Breast epithelium (tissue), 4 donors: ENCODE data around the gene PPT2. TPM values are rescaled to one million over a fixed set of nuclear protein-coding genes. Genes with fewer than 3 reads are reported as not detected.

Source experiments
- DNase-seq, 2 donors: peaks; one replicate each; pipeline ENCODE4 v3.0.0-alpha.2; 2019; ENCODE audit warnings: low spot score in 2 of 2
- H3K27ac ChIP-seq, 2 donors: fragments of 200-600 bp; sonication (generic) in 1 of 2; one replicate each; pipeline ENCODE4 v1.5.1; 2016 to 2019; ENCODE audit warnings: mild to moderate bottlenecking in 1 of 2
- H3K27me3 ChIP-seq, 2 donors: fragments of 200-600 bp; sonication (generic) in 1 of 2; one replicate each; pipeline versions ENCODE4 v1.5.1 to v1.6.0; 2017 to 2019; ENCODE audit warnings: control low read depth in 1 of 2, mild to moderate bottlenecking in 1 of 2
- H3K36me3 ChIP-seq: fragments of 200-600 bp; one replicate; pipeline ENCODE4 v1.5.1; 2019
- H3K4me1 ChIP-seq, 2 donors: fragments of 200-600 bp; sonication (generic); one replicate each; pipeline ENCODE4 v1.5.1; 2016 to 2019; ENCODE audit warnings: control low read depth in 1 of 2
- H3K4me3 ChIP-seq, 3 donors: fragments of 200-600 bp; sonication (generic); 1 replicate in 2 of 3; 2 replicates in 1 of 3; pipeline ENCODE4 v1.5.1; 2016 to 2019; ENCODE audit warnings: mild to moderate bottlenecking in 3 of 3, moderate library complexity in 2 of 3
- H3K9me3 ChIP-seq, 2 donors: fragments of 200-600 bp; sonication (generic) in 1 of 2; one replicate each; pipeline ENCODE4 v1.5.1; 2016 to 2019; ENCODE audit warnings: control low read depth in 1 of 2
- CTCF ChIP-seq, 3 donors: fragments of 450-650 bp; IDR thresholded peaks; one replicate each; pipeline ENCODE4 v1.5.1; 2016 to 2017; ENCODE audit warnings: antibody characterized with exemption in 3 of 3, mild to moderate bottlenecking in 3 of 3, moderate library complexity in 3 of 3
- POLR2A ChIP-seq: fragments of 450-650 bp; IDR thresholded peaks from one replicate; pipeline ENCODE4 v1.6.1; 2016; ENCODE audit warnings: antibody characterized with exemption, mild to moderate bottlenecking, moderate library complexity
- POLR2AphosphoS5 ChIP-seq, 3 donors: sonication (generic); formaldehyde crosslinking; IDR thresholded peaks; one replicate each; pipeline ENCODE4 v1.6.1; 2017; ENCODE audit warnings: antibody characterized with exemption in 3 of 3
- intact Hi-C: fragments of 100-400 bp; cut with DNase I; formaldehyde crosslinking; loops from one replicate; pipeline ENCODE4 v1.15.1; 2023; ENCODE audit warnings: low total_unique reads
- total RNA-seq, 3 donors: library from RNA; depleted of rRNA; stranded (reverse); fragments of >200 nt; gene quantifications; one replicate each; pipeline ENCODE4 v1.1.0, GENCODE V29; 2016

PPT2 gene
- total RNA-seq, 3 donors from 2014 or later: 18.4 to 59.6 (median 28.5) TPM

- Histone ChIP-seq H3K9me3 (no peaks in the 10 kb centered on the region), H3K4me1 (peaks cover 0 to 11% of the 10 kb centered on the region in 2 donors), H3K27ac (peak overlapping the region; percentile 89 to 98), H3K27me3 (no peaks in the 10 kb centered on the region), H3K4me3 (peak overlapping the region; percentile 76 to 84 (median 82)), H3K36me3 (no peaks in the 10 kb centered on the region)
- intact Hi-C loops: no loop called here
- peak; percentile 61 to 69 for DNase-seq
- no peak for TF ChIP-seq POLR2AphosphoS5 (IDR thresholded peaks at IDR 0.05)
- TF ChIP-seq POLR2A: no peak
- peak; percentile 39 to 70 (median 50) for TF ChIP-seq CTCF (IDR thresholded peaks at IDR 0.05)
Measured at GRCh38 chr6:32154514-32155161, 697 bp downstream of the PPT2 start.

GRCh38 chr6:32156891-32157290, 3.0 kb downstream of the PPT2 start:
- peaks cover 0 to 11% of the 10 kb centered on the region in 2 donors for H3K4me1 ChIP-seq
- H3K4me3 ChIP-seq: no peak overlapping the region
- no peak overlapping the region for H3K27ac ChIP-seq
- H3K27me3 ChIP-seq: no peaks in the 10 kb centered on the region
- no peaks in the 10 kb centered on the region for H3K9me3 ChIP-seq
- intact Hi-C loops: no loop called here
- no peak for DNase-seq
- no peaks in the 10 kb centered on the region for H3K36me3 ChIP-seq
- no peak for TF ChIP-seq POLR2AphosphoS5 (IDR thresholded peaks at IDR 0.05)
- TF ChIP-seq CTCF (IDR thresholded peaks at IDR 0.05): no peak
- no peak for TF ChIP-seq POLR2A

- Histone ChIP-seq H3K4me3 (no peak overlapping the region), H3K9me3 (no peaks in the 10 kb centered on the region), H3K4me1 (peaks cover 0 to 11% of the 10 kb centered on the region in 2 donors), H3K27me3 (no peaks in the 10 kb centered on the region), H3K36me3 (no peaks in the 10 kb centered on the region), H3K27ac (no peak overlapping the region)
- DNase-seq: no peak
- intact Hi-C loops: no loop called here
- TF ChIP-seq CTCF (IDR thresholded peaks at IDR 0.05) (no peak), POLR2A (no peak), POLR2AphosphoS5 (IDR thresholded peaks at IDR 0.05) (no peak)
Measured at GRCh38 chr6:32158052-32158451, 4.1 kb downstream of the PPT2 start.

GRCh38 chr6:32163559-32164258, 9.8 kb downstream of the PPT2 start:
- no peak for TF ChIP-seq POLR2AphosphoS5 (IDR thresholded peaks at IDR 0.05)
- TF ChIP-seq POLR2A: no peak
- no peak for TF ChIP-seq CTCF (IDR thresholded peaks at IDR 0.05)
- intact Hi-C loops: no loop called here
- DNase-seq: no peak
- Histone ChIP-seq H3K36me3 (no peaks in the 10 kb centered on the region), H3K4me1 (no peaks in the 10 kb centered on the region), H3K4me3 (no peak overlapping the region), H3K27me3 (no peaks in the 10 kb centered on the region), H3K9me3 (no peaks in the 10 kb centered on the region), H3K27ac (peak overlapping the region; percentile 2 to 61)

- intact Hi-C loops: no loop called here
- H3K27ac ChIP-seq: peak within 1 kb of the TSS; percentile 2 to 61
Measured at GRCh38 chr6:32164295-32164694, 10.4 kb downstream of the PPT2 start, which contains the start of gene EGFL8. Gene EGFL8, plus strand, starts transcription at chr6:32164595. Its CDS starts 1,571 bp downstream, at chr6:32166166.

More at GRCh38 chr6:32164295-32164694, 10.4 kb downstream of the PPT2 start, which contains the start of gene EGFL8:
- TF ChIP-seq POLR2AphosphoS5 (IDR thresholded peaks at IDR 0.05) (no peak), POLR2A (no peak), CTCF (IDR thresholded peaks at IDR 0.05) (no peak)
- Histone ChIP-seq H3K4me1 (no peaks in the 10 kb centered on the region), H3K36me3 (no peaks in the 10 kb centered on the region), H3K4me3 (no peak within 1 kb of the TSS), H3K27me3 (no peaks in the 10 kb centered on the region), H3K9me3 (no peaks in the 10 kb centered on the region)
- DNase-seq: no peak
